BJ (cell line): ENCODE data around the gene ATG7. TPM values are rescaled to one million over a fixed set of nuclear protein-coding genes. Genes with fewer than 3 reads are reported as not detected.

Experiments used
- CTCF ChIA-PET: fragments of 350-600 bp; formaldehyde crosslinking; extraction: SDS; loops from one replicate; lab custom pipeline; 2021; ENCODE audit warnings: antibody characterized with exemption, inconsistent platforms; lab: Yijun Ruan, JAX
- POLR2A ChIA-PET: fragments of 300-600 bp; sonication (Branson Sonifier 250); formaldehyde crosslinking; extraction: SDS; loops from one replicate; lab custom pipeline; 2021; ENCODE audit warnings: antibody characterized with exemption; lab: Charles Lee
- DNase-seq: peaks from one replicate; pipeline ENCODE4 v3.0.0-alpha.2; 2011; ENCODE audit warnings: low read depth
- H3K27me3 ChIP-seq: 2 replicates; pipeline ENCODE4 v1.6.0; 2011; ENCODE audit warnings: low read length; ENCODE audit not compliant: control insufficient read depth, insufficient read depth
- H3K36me3 ChIP-seq: 2 replicates; pipeline ENCODE4 v1.5.1; 2011; ENCODE audit warnings: low read length; ENCODE audit not compliant: control insufficient read depth, insufficient read depth
- H3K4me3 ChIP-seq: 2 replicates; pipeline ENCODE4 v1.5.1; 2011; ENCODE audit warnings: low read depth, mild to moderate bottlenecking, control low read depth, low read length
- CTCF ChIP-seq: IDR thresholded peaks from 2 replicates; pipeline ENCODE4 v1.5.1; 2011; ENCODE audit warnings: low read depth, mild to moderate bottlenecking, control low read depth, inconsistent platforms, low read length, moderate library complexity; ENCODE audit not compliant: insufficient read depth
- polyA plus RNA-seq: library from polyadenylated mRNA; depleted of rRNA; stranded (reverse); fragments of >200 nt; gene quantifications from 2 replicates; pipeline ENCODE4 v1.2.3, GENCODE V29; 2011

The ATG7 gene
- polyA plus RNA-seq, 1 experiment: 26.2 TPM

DNA sequence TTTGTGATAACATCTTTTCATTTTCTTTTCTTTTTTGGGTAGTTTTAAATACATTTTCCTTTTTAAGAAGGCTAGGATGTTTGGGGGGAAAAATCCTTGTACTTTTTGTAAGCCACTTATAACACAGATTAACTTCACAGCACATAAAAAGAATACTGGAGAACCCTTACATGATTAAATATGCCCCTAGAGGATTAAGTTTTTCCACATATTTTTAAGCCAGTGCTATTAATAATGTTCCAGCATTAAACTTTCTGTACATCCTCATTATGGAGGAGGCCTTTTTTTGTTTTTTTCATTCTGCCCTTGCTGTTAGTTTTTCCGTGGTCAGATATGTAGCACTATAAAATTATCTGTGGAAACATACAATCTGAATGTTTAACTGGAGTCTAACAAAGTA is 147.9 kb downstream of the ATG7 start:
- no peaks in the 10 kb centered on the region for H3K27me3 ChIP-seq
- H3K4me3 ChIP-seq: no peak overlapping the region
- TF ChIP-seq CTCF: no peak
- ChIA-PET CTCF (no interaction called here), POLR2A (no interaction called here)
- no peaks in the 10 kb centered on the region for H3K36me3 ChIP-seq
- DNase-seq: no peak

GRCh38 chr3:11422291-11422690 is 150.1 kb downstream of the ATG7 start:
- ChIA-PET POLR2A (no interaction called here), CTCF (no interaction called here)
- no peak for DNase-seq
- no peaks in the 10 kb centered on the region for H3K27me3 ChIP-seq
- no peak overlapping the region for H3K4me3 ChIP-seq
- TF ChIP-seq CTCF: no peak
- no peaks in the 10 kb centered on the region for H3K36me3 ChIP-seq

DNA sequence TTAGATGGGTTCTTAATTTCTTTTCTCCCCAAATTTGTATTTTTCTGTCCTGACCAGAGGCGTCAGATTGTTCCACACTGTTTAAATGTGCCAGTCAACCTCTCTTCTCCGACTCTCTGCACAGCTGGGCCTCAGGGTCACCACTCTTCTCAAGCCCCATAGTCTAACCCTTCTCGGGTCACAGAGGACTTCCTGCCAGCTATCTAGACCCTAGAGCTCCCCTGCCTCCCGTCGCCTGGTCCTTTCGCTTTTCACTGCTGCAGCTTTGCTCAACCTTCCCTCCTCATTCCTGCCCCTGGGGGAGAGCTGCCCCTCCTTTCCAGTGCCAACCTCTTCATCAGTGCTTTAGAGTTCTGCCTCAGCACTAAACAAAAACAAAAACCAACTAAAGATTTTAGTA is 151.7 kb downstream of the ATG7 start:
- H3K27me3 ChIP-seq: no peaks in the 10 kb centered on the region
- no peak for DNase-seq
- H3K4me3 ChIP-seq: no peak overlapping the region
- no peaks in the 10 kb centered on the region for H3K36me3 ChIP-seq
- no peak for TF ChIP-seq CTCF
- POLR2A ChIA-PET: interaction anchor here (0.7 kb wide), 1 partner anchor 17 kb away, joined by 3 read pairs; no protein-coding TSS in a partner anchor
- CTCF ChIA-PET: no interaction called here

DNA sequence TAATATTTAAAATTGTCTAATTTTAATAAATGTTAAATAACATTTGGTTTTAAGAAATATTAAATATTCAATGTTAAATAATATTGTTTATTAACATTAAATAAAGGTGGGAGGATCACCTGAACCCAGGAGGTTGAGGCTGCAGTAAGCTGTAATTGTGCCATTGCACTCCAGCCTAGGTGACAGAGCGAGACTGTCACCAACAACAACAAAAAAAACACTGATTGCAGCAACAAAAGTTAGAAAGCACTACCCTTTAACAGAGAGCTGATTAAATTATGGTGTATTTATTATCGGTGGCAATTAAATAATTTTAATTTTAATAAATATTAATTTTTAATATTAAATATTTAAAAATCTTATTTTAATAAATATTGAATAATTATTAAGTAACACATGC is 152.1 kb downstream of the ATG7 start:
- no peak for TF ChIP-seq CTCF
- Histone ChIP-seq H3K4me3 (no peak overlapping the region), H3K36me3 (no peaks in the 10 kb centered on the region), H3K27me3 (no peaks in the 10 kb centered on the region)
- CTCF ChIA-PET: no interaction called here
- POLR2A ChIA-PET: no interaction called here
- DNase-seq: no peak

GRCh38 chr3:11430207-11430606 is 158.0 kb downstream of the ATG7 start:
- CTCF ChIA-PET: no interaction called here
- POLR2A ChIA-PET: interaction anchor here (0.6 kb wide), 1 partner anchor 42 kb away, joined by 3 read pairs; no protein-coding TSS in a partner anchor
- no peaks in the 10 kb centered on the region for H3K27me3 ChIP-seq
- DNase-seq: no peak
- TF ChIP-seq CTCF: no peak
- H3K4me3 ChIP-seq: no peak overlapping the region
- no peaks in the 10 kb centered on the region for H3K36me3 ChIP-seq
